HG03135 (cell line): ENCODE measurements around the gene FCMR.
"Not testable (repeated sequence)": the region's sequence is repeated elsewhere in the genome, so short reads cannot be mapped to it uniquely, and the experiment has no call there.

Experiments
- ATAC-seq: cut with Tn5 transposase; IDR thresholded peaks from one replicate; pipeline ENCODE4 v1.9.1; 2021; ENCODE audit warnings: mild to moderate bottlenecking, moderate library complexity; ENCODE audit not compliant: unreplicated experiment

Gene FCMR

DNA sequence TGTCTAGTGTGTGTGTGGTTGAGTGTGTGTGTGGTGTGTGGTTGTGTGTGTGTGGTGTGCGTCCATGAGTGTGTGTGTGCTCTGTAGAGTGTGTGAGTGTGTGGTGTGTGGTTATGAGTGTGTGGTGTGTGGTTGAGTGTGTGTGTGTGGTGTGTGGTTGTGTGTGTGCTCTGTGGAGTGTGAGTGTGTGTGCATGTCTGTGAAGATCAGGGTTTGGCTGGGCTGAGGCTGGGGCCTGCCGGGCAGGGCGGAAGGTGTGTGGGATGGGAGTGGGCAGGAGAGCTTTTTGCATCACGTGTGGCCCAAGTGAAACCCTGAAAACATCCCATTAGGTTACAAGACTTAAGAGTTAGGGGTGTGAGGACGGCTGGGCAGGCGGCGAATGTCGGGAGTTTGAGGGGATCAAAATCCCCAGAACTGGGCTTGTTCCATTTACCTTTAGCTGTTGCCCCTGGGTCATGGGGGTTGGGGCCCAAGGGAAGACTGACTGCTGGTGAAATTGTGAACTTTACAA lies 2.9 kb upstream of the FCMR start:
- peak; percentile 18 for ATAC-seq

DNA sequence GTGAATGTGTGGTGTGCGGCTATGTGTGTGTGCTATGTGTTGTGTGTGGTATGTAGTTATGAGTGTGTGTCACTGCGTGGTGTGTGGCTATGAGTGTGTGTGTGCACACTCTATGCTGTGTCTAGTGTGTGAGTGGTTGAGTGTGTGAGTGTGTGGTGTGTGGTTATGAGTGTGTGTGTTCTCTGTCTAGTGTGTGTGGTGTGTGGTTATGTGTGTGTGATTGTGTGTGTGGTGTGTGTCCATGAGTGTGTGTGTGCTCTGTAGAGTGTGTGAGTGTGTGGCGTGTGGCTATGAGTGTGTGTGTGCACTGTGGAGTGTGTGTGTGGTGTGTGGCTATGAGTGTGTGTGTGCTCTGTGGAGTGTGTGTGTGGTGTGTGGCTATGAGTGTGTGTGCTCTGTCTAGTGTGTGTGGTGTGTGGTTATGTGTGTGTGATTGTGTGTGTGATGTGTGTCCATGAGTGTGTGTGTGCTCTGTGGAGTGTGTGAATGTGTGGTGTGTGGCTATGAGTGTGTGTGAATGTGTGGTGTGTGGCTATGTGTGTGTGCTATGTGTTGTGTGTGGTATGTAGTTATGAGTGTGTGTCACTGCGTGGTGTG lies 2.3 kb upstream of the FCMR start:
- ATAC-seq = not testable (repeated sequence)

GRCh38 chr1:206923009-206923960 lies 1.5 kb upstream of the FCMR start:
- ATAC-seq = peak; percentile 46

- ATAC-seq = no peak
Measured at GRCh38 chr1:206922524-206922923, 783 bp upstream of the FCMR start.

- ATAC-seq = no peak
Measured at GRCh38 chr1:206918076-206918475, 3.7 kb downstream of the FCMR start.

DNA sequence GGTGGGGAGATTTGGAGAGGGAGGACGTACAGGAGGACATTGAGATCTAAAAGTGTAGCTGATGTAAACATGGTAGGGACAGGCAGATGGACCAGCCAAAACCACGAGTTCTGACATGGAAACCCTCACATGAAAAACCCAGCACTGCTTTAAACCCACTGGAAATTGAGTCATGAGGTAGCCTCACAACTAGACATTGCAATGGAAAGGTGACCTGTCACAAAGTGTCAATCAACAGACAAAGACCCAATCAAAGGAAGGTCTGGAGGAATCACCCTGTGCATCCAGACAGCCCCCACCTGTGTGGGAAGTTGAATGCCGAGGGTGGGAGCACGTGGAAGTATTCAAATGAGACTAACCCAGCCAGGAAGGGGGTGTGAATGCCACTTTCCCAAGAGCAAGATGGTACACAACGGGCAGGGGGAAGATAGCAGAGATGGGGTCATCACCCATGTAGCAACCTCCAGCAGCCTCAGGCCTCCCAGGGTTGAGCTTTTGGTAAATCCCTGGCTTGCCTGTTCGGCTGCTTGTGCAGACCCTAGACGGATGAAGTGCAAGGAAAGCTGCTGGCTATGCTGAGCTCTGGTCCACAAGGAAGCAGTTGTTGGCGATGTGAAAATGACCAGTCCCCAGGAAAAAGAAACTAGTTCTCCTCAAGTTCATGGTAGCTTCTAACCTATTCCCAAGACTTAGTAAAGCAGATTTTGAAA lies 5.6 kb downstream of the FCMR start:
- ATAC-seq = no peak

DNA sequence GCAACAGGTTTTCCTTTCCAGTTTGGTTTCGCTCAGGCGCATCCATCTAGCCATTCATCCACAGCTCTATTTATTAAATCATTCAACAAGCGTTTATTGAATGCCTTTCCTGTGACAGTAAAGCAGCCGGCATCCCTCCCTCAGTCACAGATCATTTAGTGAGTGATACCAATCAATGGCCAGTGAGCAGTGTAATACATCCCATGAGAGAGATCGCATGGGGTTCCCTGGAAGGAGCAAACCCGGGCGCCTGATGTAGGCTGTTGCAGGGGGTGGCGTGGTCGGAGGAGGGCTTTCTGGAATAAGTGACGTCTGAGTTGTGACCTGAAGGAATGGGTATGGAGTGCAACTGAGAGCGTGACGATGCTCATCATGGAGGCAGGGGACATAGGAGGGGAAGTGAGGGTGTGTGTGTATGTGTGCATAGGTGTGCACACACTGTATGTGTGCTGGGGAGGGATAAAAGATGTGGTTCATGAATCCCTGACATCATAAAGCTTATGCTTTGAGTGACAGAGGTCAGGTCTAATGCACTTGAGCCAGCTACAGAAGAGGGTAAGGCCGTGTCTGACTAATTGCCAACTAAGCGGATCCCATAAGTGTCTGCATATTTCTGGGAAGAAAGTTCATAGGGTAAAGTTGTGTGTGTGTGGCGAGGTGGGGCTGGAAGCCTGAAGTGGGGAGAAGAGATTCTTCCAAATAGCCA lies 6.6 kb downstream of the FCMR start:
- ATAC-seq = no peak

DNA sequence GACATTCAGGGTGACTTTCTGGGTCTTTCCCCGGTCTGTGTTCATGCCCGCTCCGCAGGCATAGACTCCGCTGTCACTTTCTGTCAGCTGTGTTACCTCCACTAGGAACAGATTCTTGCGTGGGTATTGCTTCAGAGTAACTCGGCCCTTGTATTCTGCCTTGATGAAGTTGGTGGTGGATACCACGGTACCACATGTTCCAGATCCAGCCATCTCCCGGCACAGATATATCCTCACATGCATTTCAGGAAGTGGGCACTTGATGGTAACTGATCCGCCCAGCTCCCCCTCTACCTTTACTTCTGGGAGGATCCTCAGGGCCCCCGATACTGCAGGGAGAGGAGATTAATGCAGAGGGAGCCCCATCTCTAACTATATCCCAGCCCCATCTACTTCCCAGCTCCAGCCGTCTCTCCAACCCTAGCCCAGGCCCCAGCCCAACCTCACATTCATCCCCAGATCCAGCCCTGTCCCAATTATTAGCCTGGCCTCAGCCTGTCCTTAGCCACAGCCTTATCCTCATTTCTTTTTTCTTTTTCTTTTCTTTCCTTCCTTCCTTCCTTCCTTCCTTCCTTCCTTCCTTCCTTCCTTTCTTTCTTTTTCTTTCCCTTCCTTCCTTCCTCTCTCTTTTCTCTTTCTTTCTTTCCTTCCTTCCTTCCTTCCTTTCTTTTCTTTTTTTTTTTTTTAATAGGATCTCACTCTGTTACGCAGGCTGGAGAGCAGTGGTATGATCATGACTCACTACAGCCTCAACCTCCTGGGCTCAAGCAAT lies 7.8 kb downstream of the FCMR start:
- ATAC-seq = no peak

DNA sequence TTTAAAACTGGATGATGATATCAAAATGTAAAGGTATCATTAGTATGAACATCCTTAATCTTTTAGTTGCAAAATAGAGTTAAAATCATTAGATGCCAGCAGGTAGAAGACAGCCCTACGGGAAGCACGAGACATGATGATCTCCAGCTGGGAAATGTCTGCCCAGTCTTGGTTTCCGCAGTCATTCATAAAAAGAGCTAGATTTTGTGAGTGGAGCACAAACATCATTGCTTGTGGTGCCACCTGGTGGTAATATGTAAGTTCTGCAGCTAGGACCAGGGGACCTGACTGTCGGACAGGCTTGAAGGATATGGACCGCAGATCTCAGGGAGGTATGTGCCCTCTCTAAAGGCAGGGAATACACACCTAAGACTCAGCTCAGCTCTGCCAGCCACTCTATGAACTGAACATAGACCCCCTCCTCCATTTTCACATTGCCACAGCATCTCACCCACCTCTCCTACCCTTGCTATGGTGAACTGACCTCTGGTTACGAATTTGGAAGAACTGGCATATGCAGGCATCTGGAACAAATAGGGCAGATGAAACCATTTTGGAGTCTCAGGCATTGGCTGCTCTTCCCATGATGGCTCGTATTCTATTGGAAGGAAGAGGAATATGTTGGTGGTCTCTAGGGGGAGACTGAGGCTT lies 9.2 kb downstream of the FCMR start:
- no peak for ATAC-seq

DNA sequence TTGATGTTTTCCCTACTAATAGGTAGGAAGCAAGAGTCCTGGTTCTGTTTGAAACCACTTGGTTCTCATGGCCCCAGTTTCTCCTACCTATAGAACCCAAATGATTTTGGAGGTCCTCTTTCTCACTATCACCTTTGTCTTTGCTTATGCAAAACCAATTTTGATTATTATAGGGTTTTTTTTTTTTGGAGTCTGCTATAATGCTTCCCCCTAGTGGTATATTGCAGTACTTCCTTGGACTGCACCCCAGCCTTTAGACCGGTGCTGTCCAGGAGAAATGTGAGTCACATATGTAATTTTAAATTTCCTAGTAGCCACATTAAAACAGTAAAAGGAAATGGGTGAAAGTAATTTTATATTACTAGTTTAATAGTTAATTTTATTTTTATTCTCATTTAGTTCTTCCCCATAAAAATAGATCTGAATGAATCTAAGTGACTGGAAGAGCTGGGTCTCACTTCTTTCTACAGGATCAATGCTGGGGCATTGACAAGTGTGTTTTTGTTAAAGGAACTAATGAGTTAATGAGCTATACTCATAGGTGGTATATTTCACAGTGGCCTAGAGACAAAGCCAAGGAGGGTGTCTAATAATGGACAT lies 10.6 kb downstream of the FCMR start:
- ATAC-seq = no peak

- ATAC-seq = no peak
Measured at GRCh38 chr1:206909883-206910318, 11.8 kb downstream of the FCMR start.

DNA sequence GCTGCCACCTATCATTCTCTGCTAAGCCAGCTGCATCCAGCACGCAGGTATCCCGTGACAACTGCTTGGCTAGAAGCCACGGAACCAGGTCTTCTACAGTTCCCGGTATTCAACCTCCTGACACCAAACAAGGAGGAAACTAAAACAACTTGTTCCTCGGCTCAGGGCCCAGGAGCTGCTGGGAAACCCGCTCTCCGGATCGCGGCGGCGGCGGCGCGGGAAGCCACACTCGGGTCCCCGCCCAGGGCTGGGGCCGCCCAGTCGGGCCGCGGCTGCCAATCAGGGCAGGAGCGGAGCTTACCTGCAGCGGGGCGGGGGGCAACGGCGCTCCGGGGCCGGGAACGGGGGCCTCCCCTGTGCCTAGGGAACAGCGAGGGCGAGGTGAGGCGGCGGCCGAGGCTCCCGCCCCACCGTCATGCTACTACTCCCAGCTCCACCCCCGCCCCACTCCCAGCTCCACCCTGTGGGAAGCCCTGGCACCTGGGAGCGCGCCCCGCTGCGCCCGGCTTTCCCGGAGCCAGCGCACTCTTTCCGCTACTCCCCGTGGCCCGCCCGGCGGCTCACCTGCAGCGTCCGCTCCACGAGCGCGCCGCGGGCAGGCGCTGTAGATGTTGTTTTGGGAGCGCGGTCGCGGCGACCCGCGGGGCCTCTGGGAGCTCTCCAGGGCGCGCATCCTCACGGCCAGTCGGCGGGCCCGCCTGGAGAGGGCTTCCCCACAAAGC lies 12.4 kb downstream of the FCMR start:
- ATAC-seq = no peak

DNA sequence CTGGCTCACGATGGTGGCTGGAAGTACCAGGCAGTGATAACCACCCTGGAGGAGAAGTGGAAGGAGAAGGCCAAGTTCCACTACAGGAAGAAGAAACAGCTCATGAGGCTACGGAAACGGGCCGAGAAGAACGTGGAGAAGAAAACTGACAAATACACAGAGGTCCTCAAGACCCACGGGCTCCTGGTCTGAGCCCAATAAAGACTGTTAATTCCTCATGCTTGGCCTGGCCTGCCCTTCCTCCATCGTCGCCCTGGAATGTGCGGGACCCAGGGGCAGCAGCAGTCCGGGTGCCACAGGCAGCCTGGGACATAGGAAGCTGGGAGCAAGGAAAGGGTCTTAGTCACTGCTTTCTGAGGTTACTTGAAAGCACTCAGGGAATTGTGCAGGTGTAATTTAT lies 13.7 kb downstream of the FCMR start:
- ATAC-seq = no peak

- no peak for ATAC-seq
Measured at GRCh38 chr1:206907304-206907991, 14.3 kb downstream of the FCMR start.

DNA sequence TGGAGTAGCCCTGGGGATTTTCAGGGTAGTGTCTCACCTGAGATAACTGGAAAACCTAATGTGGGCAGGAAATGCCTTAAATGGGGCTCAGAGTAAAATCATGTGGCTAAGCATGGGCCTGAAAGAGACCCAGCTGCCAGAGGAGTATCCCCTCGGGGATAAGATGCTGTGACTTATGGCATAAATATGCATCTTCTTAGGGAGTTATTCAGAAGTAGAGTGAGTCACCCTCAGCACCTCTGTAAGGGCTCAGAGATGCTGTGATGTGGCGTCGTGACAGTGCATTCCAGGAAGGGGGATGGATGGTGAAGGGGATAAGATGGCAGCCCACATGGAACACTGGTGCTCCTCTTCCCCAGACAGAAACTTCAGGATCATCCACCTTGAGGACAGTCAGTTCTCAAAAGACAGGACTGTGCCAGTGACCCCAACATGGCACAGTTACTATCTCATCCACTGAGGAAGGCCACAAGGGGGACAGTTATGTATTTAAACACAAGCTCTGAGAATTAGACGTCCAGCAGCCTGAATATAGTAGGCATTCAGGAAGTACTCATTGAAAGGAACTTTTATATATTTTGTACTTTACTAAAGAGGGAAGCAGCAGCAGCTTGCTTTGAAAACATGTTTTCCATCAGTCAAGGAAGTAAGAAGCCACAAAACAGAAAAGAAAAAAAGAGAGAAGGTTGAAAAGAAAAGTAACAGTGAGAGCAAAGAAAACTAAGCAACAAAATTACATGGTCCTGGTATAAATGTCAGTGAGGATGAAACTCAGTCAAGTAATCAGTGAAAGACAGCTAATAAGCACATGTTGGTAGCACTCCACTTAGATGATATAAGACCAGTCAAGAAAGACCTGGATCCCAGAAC lies 16.2 kb downstream of the FCMR start:
- no peak for ATAC-seq

DNA sequence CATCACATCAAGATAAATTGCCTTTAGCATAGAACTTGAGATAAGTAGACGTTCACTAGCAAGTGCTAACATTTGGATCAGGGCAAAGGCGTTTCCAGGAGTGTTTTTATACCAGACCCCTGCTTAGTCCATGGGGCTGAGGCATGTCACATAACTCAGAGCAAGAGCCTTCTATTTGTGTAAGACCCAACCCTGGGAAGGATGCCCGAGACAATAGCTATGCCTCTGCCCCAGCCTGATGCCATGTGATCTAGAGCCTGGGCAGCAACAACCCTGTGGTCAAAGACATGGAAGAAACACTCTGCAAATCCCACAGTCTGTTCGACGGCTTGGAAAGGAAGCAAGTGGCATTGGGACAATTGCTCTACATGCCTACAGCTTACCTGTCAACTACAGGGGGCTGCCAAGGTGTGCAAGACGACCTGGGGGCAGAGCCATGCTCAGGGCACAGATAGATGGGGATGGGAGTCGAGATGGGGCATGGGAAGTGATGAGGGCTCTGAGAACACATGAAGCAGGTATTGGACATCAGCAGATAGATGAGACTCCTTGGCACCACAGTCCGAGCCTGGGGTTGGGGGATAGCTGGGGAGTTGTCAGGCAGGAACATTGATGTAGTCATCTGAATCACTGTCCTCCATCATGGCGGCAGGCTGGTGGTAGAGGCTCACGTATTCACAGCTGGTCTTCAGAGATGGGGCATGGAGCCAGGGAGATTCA lies 17.2 kb downstream of the FCMR start:
- no peak for ATAC-seq
